ENCODE measurements around the gene GSK3A. TPM values are rescaled to one million over a fixed set of nuclear protein-coding genes. Genes with fewer than 3 reads are reported as not detected.
A peak's percentile ranks its signal among the peaks of the same experiment; 100 is the strongest.

The GSK3A gene
- total RNA-seq (2021) (37.4 and 44.6 TPM in 2 replicates), Bru-seq, nascent RNA (percentile 70 among the genes with signal in this experiment), BruChase-seq, experiment 1, labeled RNA remaining after a 2-hour chase (percentile 72 among the genes with signal in this experiment), BruChase-seq, experiment 2, labeled RNA remaining after a 6-hour chase (percentile 93 among the genes with signal in this experiment)
- long read RNA-seq, transcript GSK3A-201 (11 exons, 2,188 nt): major isoform, 61 of 72 reads
- long read RNA-seq, partial matches to known transcripts: 4 of 72 reads
- long read RNA-seq, other reads (novel, unspliced or antisense): 3 of 72 reads

GRCh38 chr19:42242512-42243409 lies at the start of gene GSK3A:
Gene GSK3A, minus strand, starts transcription at chr19:42242602. Its CDS starts 137 bp downstream, at chr19:42242465.
- ChIA-PET POLR2A (ENCODE audit: unreplicated experiment) (interaction anchor here (0.5 to 1.6 kb wide), 14 partner anchors 13 to 1058 kb away, joined by 3 to 16 read pairs (median 4); no protein-coding TSS in a partner anchor), CTCF (interaction anchor here (0.6 to 1.1 kb wide), 4 partner anchors 36 to 199 kb away, joined by 3 to 6 read pairs (median 4); no protein-coding TSS in a partner anchor)
- H3K27ac ChIP-seq: peak within 1 kb of the TSS; percentile 35
- BruUV-seq (replicated peaks): no TSS peak
- peaks cover 42% of the 10 kb centered on the region for H3K79me2 ChIP-seq (ENCODE audit: low read depth)
- peak within 1 kb of the TSS; percentile 100 for H3K4me2 ChIP-seq
- H2AFZ ChIP-seq: peak within 1 kb of the TSS; percentile 78
- H3K9me2 ChIP-seq (ENCODE audit: insufficient read depth): no peaks in the 10 kb centered on the region
- H3K4me3 ChIP-seq: peak within 1 kb of the TSS; percentile 88
- H3K4me1 ChIP-seq (replicated peaks; ENCODE audit: insufficient read depth): peaks cover 17% of the 10 kb centered on the region
- no peaks in the 10 kb centered on the region; the same call in 1 of the 2 replicates for H4K20me1 ChIP-seq (ENCODE audit: insufficient read depth)
- intact Hi-C loops (cut with micrococcal nuclease; ENCODE audit: unreplicated experiment): loop anchor here (1.0 to 5.0 kb wide), 11 partner anchors 22 to 190 kb away; partner anchors contain the start of genes MEGF8, PAFAH1B3, PRR19 and ZNF526
- H3F3A ChIP-seq (ENCODE audit: insufficient read depth, low read depth): peaks cover 19% of the 10 kb centered on the region
- DNase-seq: peak; percentile 97 to 99
- TF ChIP-seq EZH2 (IDR thresholded peaks at IDR 0.05; ENCODE audit: low read depth) (no peak), CTCF (conservative IDR thresholded peaks at IDR 0.05) (no peak)
- no peaks in the 10 kb centered on the region for H3K36me3 ChIP-seq (ENCODE audit: low read depth)
- no peaks in the 10 kb centered on the region for H3K9me3 ChIP-seq (ENCODE audit: insufficient read depth, low read depth)
- no peaks in the 10 kb centered on the region for H3K27me3 ChIP-seq (ENCODE audit: insufficient read depth, low read depth)

- Histone ChIP-seq H3K79me2 (ENCODE audit: low read depth) (no peaks in the 10 kb centered on the region), H3K27ac (no peak overlapping the region), H3K4me3 (no peak overlapping the region), H2AFZ (no peak overlapping the region), H3K36me3 (ENCODE audit: low read depth) (no peaks in the 10 kb centered on the region), H3K9me3 (ENCODE audit: insufficient read depth, low read depth) (no peaks in the 10 kb centered on the region), H3K9me2 (ENCODE audit: insufficient read depth) (no peaks in the 10 kb centered on the region), H4K20me1 (ENCODE audit: insufficient read depth) (no peaks in the 10 kb centered on the region), H3K4me2 (no peak overlapping the region), H3K4me1 (replicated peaks; ENCODE audit: insufficient read depth) (no peaks in the 10 kb centered on the region), H3K27me3 (ENCODE audit: insufficient read depth, low read depth) (no peaks in the 10 kb centered on the region), H3F3A (ENCODE audit: insufficient read depth, low read depth) (peaks cover 5% of the 10 kb centered on the region; the same call in 1 of the 2 replicates)
- intact Hi-C loops (cut with micrococcal nuclease; ENCODE audit: unreplicated experiment): no loop called here
- no peak for DNase-seq
- TF ChIP-seq EZH2 (IDR thresholded peaks at IDR 0.05; ENCODE audit: low read depth) (no peak), CTCF (conservative IDR thresholded peaks at IDR 0.05) (no peak)
- ChIA-PET CTCF (no interaction called here), POLR2A (ENCODE audit: unreplicated experiment) (no interaction called here)
- no TSS peak for BruUV-seq (replicated peaks)
Observed at GRCh38 chr19:42291435-42291810, 49.0 kb upstream of the GSK3A start.
